SIG-M5 treated with dmso at 0.1 percent for 504 hours (cell line): ENCODE data around the gene EYA4.

Experiments
- DNase-seq: peaks from one replicate; lab custom pipeline; 2025; ENCODE audit not compliant: unreplicated experiment; lab: John Stamatoyannopoulos, UW

The EYA4 gene

DNA sequence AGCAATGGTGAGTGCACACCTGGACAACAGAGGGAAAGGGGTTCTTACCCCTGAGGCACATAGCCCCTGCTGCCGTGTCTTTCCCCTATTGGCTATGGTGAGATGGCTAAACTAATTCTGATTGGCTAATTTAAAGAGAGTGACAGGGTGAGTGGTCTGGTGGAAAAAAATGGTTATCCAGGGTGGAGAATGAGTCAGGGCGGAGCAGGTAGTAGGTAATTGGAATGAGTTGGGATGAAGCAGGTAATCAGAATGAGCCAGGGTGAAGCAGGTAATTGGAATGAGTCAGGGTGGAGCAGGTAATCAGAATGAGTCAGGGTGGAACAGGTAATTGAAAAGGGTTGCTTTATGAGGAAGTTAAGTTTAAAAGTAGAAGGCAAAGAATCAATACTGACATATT is 200.3 kb downstream of the EYA4 start:
- no peak for DNase-seq

DNA sequence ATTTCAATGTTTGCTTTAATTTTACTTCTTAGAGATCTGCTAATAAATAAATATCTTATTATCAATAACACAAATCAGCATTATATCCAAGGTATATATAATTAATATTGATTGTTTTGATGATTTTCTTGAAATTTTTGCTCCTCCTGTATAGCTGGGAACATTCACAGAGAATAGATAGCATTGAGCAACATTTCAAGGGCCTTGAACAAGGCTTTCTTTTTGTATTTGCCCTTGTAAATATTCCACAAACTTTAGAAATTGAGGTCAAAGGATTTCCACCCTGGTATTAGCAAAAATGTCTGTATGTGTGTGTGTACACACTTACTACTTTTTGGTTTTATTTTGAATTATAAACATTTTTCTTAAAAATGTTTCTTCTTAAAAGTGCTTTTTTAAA is 205.6 kb downstream of the EYA4 start:
- no peak for DNase-seq

DNA sequence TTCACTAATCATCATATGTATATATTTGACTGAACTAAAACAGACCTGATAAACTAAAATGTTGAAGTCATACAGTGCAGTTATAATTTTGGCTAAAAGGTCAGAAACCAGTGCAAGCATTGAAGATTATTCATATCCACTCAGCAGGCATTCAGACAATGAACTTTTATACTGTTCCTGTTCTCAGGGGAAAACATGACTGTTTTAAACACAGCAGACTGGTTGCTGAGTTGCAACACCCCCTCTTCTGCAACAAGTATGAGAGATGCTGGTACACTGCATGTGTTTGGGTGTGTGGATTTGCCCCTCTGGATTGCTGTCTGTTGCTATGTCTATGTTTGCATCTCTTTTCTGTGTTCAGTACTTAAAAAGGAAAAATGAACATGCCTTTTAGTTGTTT is 206.8 kb downstream of the EYA4 start:
- DNase-seq = no peak

DNA sequence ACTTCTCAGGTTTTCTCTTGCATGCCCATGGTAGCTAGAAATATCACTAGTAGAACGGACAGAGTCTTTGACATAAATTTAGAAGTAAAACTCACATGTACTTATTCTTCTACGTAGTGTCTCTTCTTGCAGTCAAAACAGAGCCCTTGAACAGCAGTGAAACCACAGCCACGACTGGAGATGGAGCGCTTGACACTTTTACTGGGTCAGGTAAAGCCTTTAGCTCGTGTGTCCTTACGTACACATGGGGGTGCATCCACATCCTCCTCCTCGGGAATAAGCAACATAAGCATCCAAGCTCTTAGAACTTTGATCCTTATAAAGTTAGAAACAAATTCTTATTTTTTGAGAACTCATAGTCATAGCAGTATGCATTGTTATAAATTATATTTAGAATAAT is 215.3 kb downstream of the EYA4 start:
- no peak for DNase-seq

DNA sequence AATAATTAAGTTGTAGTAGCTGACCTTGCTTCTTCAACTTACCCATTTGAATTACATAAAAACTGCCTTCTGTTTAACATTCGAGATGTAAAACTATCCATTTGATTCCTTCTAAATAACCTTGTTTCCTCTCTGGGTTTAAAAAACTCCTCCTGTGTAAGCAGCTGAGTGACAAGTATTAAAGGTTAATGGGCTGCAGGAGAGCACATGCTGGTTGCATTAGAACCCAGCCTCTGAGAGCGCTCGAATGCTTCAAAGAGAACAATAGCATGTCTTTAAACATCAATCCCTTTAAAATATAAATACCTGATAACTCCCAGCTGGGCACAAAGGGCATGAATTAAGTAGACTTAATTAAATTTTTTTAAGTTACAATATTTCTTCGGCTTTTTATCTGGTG is 215.8 kb downstream of the EYA4 start:
- no peak for DNase-seq

DNA sequence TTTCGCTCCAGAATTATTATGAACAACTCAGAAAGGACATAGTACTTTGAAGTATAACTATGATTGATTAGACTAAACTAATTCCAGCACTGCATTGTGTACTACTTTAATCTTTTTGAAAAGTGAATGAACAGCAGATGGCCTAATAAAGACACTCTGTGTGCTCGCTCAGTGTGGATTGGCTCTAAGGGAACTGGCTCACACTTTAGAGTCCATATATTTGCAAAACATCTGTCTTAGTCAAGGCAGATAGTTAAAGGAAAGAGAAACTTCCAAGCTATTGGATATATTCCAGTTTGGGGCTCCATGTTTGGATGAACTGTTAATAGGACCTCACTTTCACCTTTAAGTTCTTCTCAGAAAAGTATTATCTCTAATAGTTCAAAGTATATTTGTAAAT is 218.9 kb downstream of the EYA4 start:
- no peak for DNase-seq

DNA sequence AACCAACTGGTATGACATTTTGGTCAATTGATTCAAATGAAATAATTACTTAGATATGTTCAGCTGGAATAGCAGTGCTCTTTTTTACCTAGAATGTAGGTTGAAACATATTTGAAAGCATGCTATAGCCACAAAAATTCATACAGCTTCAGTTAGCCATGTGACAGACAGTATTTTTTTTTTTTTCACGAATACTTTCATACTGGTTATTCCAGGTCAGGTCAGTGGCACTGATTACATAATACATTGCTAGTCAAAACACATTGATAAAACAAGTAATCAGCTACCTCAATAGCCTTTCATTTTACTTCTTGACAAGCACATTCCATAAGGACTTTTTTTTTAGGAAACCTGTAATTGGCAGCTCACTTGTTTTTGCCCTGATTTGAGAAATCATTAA is 222.6 kb downstream of the EYA4 start:
- DNase-seq = no peak

DNA sequence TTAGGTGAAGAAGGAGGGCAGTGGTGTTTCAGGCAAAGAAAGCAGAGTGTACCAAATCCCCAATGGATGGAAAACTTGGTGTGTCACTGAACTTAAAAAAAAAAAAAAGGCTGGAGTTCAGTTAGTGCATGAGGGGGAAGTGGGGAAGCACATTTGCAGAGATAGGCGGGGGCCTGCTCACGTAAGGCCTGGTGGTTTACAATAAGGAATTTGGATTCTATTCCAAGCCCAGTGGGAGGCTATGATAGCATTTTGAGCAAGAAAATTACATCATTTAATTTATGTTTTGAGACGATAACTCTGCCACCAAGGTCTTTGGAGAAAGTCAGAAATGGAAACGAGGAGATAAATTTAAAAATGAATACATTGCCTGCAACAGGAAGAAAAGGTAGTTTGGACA is 225.5 kb downstream of the EYA4 start:
- DNase-seq = no peak

DNA sequence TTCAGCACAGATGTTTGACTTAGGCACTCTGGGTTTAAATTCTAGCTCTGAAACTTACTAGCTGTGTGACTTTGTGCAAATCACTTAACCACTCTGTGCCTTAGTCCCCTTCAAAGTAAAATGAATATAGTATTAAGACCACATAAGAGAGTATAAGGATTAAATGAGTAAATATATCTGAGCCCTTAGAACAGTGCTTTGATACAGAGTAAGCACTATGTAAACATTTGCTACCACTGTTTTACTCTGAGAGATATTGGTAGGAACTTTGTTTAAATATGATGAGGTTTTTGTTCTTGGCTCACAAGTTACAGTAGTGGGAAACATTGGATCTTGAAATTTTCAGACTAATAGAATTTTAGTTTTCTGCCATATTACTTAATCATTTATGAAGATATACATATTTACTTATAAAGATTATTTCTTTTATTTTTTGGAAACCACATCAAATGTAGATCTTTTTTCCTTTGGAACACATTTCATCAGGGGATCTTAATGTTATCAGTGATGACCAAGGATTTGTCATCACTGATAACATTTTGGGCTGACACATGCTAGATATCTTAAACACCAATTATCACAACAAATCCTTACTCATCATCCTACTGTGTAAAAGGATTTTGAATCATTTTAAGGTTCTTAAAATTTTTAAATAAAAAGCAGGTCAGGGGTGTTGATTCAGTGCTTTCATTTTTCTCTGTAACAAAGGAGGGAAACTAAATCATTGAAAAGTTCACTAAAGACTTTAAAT is 226.2 kb downstream of the EYA4 start:
- DNase-seq = no peak

DNA sequence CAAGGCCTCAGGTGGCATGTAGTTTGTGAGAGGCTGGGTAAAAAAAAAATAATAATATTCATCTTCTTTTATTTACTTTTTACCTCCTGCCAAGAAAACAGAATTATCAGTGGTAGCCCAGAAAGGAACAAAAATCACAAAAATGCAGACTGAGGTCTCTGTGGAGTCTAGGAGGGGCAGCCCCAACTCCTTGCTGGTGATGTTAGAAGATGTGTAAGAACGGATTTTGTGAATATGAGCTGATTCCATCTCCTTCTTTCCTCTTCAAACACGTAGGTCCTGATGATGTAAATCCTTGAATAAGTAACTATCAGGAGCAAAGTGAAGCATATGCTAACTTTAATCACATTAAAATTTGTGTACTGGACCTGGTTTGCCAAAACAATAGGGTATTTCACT is 226.8 kb downstream of the EYA4 start:
- DNase-seq = no peak

DNA sequence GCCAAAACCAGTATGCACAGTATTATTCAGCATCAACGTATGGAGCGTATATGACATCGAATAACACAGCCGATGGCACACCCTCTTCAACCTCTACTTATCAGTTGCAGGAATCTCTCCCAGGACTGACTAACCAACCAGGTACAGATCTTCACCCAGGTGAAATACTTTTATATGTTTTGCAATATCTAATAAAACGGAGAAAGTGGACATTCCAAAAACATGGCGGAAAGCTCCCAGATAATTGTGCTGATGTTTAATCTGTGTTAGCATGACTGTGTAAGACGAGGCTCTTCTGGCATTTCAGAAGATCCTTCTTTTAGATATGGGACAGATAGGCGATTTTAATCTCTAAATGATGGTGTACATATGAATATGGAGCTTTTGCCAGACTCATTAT is 227.4 kb downstream of the EYA4 start:
- DNase-seq = no peak

DNA sequence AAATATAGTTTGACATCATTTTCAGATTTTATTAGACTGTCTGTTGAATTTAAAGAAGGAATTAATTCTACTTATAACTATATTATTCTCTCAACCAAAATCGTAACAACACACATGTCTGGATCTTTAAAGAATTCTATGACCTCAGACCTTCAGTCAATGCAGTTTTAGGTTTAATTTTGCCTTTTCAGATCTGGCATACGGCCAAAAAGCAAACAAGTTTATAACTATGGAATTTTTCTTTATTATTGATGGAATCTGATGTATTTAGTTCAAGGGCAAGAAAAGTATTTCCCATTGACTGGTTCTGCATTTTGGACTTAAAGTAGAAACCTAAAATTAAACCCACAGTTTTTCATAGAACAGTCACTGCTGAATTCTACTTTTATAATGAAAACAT is 233.4 kb downstream of the EYA4 start:
- no peak for DNase-seq

DNA sequence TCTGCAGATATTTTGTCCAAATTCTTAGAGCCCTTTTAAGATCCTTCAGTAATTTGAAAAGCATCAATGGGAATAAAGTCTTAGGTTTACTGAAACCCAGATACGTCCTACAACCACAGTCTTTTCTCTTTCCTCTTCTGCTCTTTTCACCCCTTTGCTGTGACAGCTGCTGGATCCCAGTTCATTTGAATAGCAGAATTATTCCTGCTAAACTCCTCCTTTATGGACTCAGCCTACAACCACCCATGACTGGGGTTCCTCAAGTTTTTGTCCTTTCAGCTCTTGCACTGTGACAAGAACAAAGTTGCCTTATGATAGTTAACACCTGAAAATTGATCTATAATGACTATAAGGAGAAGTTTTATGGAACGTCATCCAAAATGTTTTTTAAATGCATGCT is 237.5 kb downstream of the EYA4 start:
- DNase-seq = no peak

DNA sequence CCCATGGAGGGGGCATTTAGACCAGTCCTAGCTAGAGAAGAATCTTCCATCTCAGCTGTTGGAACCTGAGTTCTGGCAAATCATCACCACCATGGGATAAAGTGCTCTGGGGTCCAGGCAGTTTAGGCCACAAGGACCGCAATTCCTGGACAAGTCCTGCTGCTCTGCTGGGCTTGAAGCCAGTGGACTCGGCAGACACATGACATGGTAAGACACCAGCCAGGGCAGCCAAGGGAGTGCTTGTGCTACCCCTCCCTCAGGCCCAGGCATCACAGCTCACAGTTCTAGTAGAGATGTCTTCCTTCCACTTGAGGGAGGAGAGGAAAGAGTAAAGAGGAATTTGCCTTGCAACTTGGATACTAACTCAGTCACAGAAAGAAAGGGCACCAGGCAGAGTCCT is 246.0 kb downstream of the EYA4 start:
- DNase-seq = no peak

DNA sequence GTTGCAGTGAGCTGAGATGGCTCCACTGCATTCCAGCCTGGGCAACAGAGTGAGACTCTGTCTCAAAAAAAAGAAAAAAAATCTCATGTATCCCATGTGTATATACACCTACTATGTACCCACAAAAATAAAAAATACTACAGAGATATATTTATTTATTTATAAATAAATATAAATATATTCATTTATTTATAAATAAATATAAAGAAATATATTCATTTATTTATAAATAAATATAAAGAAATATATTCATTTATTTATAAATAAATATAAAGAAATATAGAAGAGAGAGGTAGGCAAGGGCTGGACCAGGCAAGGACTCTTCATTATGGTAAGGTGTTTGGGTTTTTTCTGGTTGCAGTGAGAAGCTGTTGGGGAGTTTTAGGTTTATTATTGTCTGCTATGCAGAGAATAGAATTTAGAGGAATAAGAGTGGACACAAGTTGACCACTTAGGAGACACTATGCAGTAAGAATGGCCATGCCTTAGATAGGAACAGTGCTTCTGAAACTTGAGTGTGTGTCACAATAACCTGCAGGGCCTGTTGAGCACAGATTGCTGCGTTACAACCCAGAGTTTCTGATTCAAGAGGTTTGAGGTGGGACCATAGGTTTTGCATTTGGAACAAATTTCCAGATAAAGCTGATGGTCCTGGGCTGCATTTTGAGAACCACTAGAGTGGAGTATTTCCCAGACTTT is 254.2 kb downstream of the EYA4 start:
- no peak for DNase-seq

DNA sequence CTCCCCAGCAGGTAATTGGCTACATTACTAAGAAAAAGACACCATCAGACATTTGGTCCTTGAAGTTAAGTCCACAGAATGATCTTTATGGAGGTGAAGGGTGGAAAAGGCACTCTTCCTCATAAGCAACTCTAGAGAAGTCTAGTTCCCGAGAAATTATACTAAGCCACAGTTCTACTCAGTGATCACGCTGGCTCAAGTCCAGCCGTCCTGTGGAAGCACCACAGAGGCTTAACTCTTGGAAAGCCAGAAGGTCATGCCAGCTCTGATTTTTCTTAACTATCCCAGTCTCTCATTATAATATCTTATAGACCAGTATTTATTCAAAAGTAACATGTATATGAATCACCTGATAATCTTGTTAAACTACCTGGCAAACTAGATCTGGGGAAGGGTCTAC is 258.5 kb downstream of the EYA4 start:
- no peak for DNase-seq

DNA sequence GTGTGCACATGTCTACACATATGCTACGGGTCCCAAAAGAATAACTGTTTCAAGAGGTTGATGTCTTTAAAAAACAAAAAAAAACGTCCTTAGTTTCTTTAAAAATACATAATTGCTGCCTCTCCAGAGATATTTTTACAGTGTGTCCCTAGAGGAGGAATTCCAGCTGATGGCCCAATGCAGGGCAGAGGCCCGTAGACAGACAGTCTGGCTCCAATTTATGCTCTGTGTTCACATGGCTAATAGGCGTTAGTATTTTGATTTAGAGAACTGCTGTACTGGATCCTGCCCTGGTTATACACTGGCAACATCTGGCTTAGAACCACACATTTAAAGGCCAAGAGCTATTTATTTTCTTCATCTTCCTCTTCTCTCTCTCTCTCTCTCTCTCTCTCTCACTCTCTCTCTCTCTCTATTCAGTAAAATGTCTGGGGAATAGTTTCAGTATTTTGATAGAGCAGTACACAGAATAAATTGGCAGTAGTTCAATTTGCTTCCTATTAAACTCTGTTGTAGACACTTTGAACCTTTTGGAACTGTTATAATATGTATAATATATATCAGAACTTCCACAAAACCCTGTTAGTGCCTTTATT is 260.6 kb downstream of the EYA4 start:
- no peak for DNase-seq

DNA sequence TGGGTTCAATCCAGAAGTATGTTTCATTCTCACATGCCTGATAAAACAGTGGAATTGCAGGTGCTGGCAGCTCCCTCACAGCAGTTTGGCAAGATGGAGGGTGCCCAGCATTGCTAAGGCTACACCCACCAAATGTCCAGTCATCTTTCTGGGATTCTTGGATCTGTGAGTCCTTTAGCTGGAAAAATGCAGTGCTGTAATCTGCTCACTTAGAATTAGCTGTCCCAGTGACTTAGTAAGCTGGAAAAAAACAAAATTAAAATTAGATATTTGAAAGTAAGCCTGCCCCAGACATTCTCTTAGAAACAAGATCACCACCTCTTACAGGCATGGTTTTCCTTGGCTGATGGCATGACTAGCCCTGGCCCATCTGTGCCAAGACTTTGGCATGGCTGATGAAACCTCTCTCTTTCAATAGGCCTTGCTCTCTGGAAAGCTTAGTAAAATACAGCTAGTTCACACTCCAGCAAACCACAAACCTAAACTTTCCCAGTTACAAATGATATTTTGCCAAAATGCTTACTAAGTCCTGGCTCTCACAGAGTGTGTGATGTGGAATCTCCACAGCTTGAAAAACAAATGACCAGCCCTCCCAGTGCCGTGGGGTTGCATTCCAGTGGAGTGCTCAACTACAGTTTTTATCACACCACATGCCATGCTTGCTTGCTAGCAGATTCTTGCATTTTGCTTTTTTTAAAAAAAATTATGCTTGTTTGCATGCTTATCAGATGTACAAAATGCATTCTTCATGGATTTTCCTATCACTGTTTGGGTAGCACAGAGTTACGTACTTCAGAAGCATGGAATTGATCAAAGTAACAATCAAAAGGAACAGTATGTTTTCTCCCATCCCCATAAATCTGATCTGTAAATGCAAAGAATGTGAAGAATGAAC is 261.5 kb downstream of the EYA4 start:
- DNase-seq = no peak

DNA sequence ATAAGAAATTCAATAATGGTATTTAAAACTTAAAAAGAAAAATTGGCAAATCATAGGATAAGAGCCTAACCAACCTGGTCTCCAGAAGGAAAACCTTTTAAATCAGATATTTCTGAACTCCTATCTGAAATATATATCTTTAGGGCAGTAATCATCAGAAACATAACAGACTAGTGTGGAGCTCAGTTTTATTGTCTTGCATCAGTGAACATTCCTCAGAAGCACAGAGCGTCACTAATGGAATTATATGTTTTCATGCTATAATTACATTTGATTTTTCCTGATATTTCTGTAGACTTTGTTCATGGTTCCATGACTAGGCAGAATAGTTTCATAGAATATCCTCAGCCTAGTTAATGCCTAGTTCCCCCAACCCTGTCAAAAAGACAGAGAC is 262.2 kb downstream of the EYA4 start:
- DNase-seq = no peak

DNA sequence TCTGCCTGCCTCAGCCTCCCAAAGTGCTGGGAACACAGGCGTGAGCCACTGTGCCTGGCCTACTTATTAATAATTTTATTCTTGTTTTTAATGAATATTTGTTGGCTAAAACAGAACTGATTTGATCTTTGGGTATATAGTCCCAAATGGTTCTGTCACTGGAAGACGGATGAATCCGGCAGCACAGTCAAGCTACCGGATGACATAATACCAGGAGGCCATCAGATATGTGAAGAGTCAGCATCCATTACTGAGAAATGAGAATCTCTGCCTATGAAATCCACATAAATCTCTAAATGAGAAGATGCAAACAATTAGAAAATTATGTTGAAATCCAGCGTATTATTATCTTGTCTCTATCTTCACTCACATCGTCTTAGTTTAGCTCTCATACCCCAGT is 263.0 kb downstream of the EYA4 start:
- no peak for DNase-seq

DNA sequence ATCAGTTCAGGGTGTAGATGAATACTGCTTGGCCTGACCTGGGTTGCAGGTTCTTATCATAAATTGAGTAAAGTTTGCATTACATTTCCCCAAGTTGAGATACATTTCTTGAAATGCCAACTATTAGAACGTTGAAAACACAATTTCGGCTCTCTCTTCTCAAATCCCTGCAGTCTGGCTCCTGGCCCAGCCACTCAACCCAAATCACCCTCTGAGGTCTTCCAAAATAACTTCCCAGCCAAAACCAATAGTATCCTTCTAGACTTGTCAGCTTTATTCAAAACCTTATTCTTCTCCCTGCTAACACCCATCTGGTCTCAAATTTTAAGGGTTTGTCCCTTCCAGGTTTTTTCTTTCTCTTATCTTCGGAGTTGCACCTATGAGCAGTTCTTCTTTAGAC is 263.6 kb downstream of the EYA4 start:
- no peak for DNase-seq

DNA sequence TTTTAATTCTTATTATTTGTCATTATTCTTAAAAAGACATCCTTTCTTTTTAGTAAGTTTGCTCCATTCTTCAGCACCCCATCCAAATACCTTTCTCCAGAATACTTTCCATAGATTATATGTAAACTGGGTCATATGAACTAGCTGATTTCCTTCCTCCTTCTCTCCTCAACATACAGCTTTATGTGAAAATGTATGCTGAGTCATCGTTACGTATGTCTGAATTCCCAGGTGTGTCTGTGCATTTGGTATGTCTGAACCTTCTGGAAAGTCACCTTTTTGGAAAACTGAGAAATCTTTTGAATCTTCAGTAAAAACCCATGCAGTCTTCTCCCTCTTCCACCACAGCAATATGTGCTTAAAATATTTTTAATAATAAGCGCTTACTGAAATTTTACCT is 264.5 kb downstream of the EYA4 start:
- DNase-seq = no peak
